ENCODE measurements around the gene CREBL2. TPM values are rescaled to one million over a fixed set of nuclear protein-coding genes. Genes with fewer than 3 reads are reported as not detected.
A peak's percentile ranks its signal among the peaks of the same experiment; 100 is the strongest.

Gene CREBL2
- total RNA-seq, 1 experiment from 2014 or later, result 17.3 TPM

- H3K4me3 Mint-ChIP-seq, result no peak overlapping the region
- no peaks in the 10 kb centered on the region for H3K9me3 Mint-ChIP-seq
- no peaks in the 10 kb centered on the region for H3K27me3 Mint-ChIP-seq (ENCODE audit: low read depth)
- H3K36me3 Mint-ChIP-seq, result peaks cover 13% of the 10 kb centered on the region
- POLR2A ChIA-PET, result interaction anchor here (0.8 kb wide), 1 partner anchor 286 kb away, joined by 3 read pairs; no protein-coding TSS in a partner anchor
- H3K27ac Mint-ChIP-seq, result no peak overlapping the region
- ATAC-seq (no peak), DNase-seq (ENCODE audit: low spot score) (no peak)
- CTCF ChIA-PET, result no interaction called here
- H3K4me1 Mint-ChIP-seq, result peaks cover 53% of the 10 kb centered on the region
- no peak for TF ChIP-seq ZBTB43 (CRISPR knock-in tag; IDR thresholded peaks at IDR 0.05)
- TF ChIP-seq TEAD1 (CRISPR knock-in tag; IDR thresholded peaks at IDR 0.05), result no peak
- TF ChIP-seq RELA (CRISPR knock-in tag; IDR thresholded peaks at IDR 0.05; ENCODE audit: borderline replicate concordance), result no peak
- TF ChIP-seq SOX15 (CRISPR knock-in tag; IDR thresholded peaks at IDR 0.05), result no peak
- TF ChIP-seq NFYB (CRISPR knock-in tag; conservative IDR thresholded peaks at IDR 0.05; ENCODE audit: low read depth), result no peak
- TF ChIP-seq NFATC4 (CRISPR knock-in tag; IDR thresholded peaks at IDR 0.05), result no peak
- TF ChIP-seq KAT7 (CRISPR knock-in tag; IDR thresholded peaks at IDR 0.05; ENCODE audit: borderline replicate concordance), result no peak
- TF ChIP-seq ZNF512 (CRISPR knock-in tag; IDR thresholded peaks at IDR 0.05; ENCODE audit: borderline replicate concordance), result no peak
- TF ChIP-seq NR3C1 (CRISPR knock-in tag; conservative IDR thresholded peaks at IDR 0.05; ENCODE audit: low read depth), result no peak
- TF ChIP-seq RORB (CRISPR knock-in tag; IDR thresholded peaks at IDR 0.05), result no peak
- TF ChIP-seq NR2C2 (CRISPR knock-in tag; IDR thresholded peaks at IDR 0.05), result no peak
- no peak for TF ChIP-seq OVOL2 (CRISPR knock-in tag; IDR thresholded peaks at IDR 0.05; ENCODE audit: borderline replicate concordance)
- TF ChIP-seq, protein P1, sequence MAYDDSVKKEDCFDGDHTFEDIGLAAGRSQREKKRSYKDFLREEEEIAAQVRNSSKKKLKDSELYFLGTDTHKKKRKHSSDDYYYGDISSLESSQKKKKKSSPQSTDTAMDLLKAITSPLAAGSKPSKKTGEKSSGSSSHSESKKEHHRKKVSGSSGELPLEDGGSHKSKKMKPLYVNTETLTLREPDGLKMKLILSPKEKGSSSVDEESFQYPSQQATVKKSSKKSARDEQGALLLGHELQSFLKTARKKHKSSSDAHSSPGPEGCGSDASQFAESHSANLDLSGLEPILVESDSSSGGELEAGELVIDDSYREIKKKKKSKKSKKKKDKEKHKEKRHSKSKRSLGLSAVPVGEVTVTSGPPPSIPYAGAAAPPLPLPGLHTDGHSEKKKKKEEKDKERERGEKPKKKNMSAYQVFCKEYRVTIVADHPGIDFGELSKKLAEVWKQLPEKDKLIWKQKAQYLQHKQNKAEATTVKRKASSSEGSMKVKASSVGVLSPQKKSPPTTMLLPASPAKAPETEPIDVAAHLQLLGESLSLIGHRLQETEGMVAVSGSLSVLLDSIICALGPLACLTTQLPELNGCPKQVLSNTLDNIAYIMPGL (CRISPR knock-in tag; IDR thresholded peaks at IDR 0.05), result no peak
- TF ChIP-seq CBFB (CRISPR knock-in tag; IDR thresholded peaks at IDR 0.05; ENCODE audit: low read depth), result no peak
- no peak for TF ChIP-seq ZNF281 (CRISPR knock-in tag; IDR thresholded peaks at IDR 0.05)
- no peak for TF ChIP-seq MXD4 (CRISPR knock-in tag; IDR thresholded peaks at IDR 0.05; ENCODE audit: borderline replicate concordance)
- no peak for TF ChIP-seq CREM (CRISPR knock-in tag; IDR thresholded peaks at IDR 0.05)
- no peak for TF ChIP-seq ZNF219 (CRISPR knock-in tag; IDR thresholded peaks at IDR 0.05; ENCODE audit: borderline replicate concordance)
Observed at GRCh38 chr12:12663644-12664294, 52.1 kb downstream of the CREBL2 start.

- Mint-ChIP-seq H3K36me3 (peaks cover 13% of the 10 kb centered on the region), H3K27ac (peak overlapping the region; percentile 93), H3K9me3 (no peaks in the 10 kb centered on the region), H3K4me3 (peak overlapping the region; percentile 10), H3K4me1 (peaks cover 47% of the 10 kb centered on the region), H3K27me3 (ENCODE audit: low read depth) (no peaks in the 10 kb centered on the region)
- ChIA-PET CTCF (interaction anchor here (0.6 to 2.2 kb wide), 4 partner anchors 9 to 271 kb away, joined by 3 to 11 read pairs (median 5); no protein-coding TSS in a partner anchor), POLR2A (no interaction called here)
- DNase-seq (ENCODE audit: low spot score) (peak; percentile 42), ATAC-seq (peak; percentile 87)
- TF ChIP-seq ZNF232 (CRISPR knock-in tag; IDR thresholded peaks at IDR 0.05) (no peak), ZNF281 (CRISPR knock-in tag; IDR thresholded peaks at IDR 0.05) (no peak), PRRX2 (CRISPR knock-in tag; IDR thresholded peaks at IDR 0.05) (no peak), ERG (CRISPR knock-in tag; IDR thresholded peaks at IDR 0.05) (no peak), ZNF138 (CRISPR knock-in tag; conservative IDR thresholded peaks at IDR 0.05) (no peak), ATF3 (CRISPR knock-in tag; conservative IDR thresholded peaks at IDR 0.05) (no peak), ZNF219 (CRISPR knock-in tag; IDR thresholded peaks at IDR 0.05; ENCODE audit: borderline replicate concordance) (no peak)
Observed at GRCh38 chr12:12665194-12665593, 53.5 kb downstream of the CREBL2 start.
